HG02973 (cell line): ENCODE measurements around the gene ATRIP.

Source experiments
- ATAC-seq: cut with Tn5 transposase; IDR thresholded peaks from one replicate; pipeline ENCODE4 v1.9.1; 2021; ENCODE audit warnings: moderate library complexity; ENCODE audit not compliant: unreplicated experiment

ATRIP gene

DNA sequence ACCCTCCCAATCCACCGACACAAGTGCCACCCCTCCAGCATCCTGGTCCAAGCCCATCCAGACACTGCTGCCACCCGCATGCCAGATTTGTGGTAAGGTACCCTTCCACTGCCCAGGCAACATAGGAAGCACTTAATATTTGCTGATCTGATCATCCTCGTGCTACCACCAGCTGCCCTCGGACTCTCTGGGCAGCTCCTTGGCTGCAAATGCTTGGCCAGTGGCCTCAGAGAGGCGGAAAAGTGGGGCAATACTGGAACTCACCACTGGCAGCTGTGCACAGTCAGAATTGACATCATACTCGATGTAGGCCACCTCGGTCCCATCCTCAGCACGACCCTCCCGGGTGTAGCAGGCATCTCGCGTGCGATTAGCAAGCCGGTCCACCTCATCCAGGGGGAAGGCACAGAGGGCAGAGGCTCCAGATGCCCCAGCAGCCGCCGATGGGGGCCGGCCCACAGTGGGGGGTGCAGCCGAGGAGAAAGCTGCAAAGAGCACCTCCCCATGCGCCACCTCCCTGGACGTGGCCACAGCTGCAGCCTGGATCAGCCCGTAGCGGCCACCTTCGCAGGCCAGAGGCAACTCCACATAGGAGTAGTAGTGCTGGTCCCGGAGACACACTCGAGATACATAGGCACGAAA lies 23.2 kb upstream of the ATRIP start:
- ATAC-seq, result no peak

GRCh38 chr3:48423883-48424695 lies 22.4 kb upstream of the ATRIP start:
- no peak for ATAC-seq

DNA sequence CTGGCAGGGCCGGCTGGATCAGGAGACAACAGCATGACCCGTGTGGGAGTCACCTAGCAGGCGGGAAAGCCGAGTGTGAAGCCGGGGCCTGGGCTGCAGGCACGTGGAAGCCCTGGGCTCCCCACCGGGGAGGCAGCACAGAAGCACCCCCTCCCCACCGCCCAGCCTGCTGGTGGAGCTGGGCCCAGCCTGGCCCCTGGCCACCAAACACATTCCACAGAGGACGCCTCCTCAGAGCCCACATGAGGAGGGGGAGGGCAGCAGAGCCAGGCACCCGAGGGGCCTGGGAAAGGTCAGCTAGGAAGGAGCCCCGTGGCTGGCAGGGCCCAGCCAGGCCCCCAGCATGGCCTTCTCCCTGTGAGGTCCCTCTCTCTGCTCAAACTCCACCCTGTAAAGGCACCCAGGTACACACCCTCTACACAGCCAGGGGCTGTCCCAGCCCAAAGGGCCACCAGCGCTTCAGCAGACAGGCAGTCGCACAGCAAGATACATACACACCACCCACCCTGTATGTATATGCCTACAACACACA lies 21.2 kb upstream of the ATRIP start:
- ATAC-seq, result no peak

GRCh38 chr3:48426401-48426909 lies 20.1 kb upstream of the ATRIP start:
- ATAC-seq, result no peak

- ATAC-seq, result no peak
These were observed 19.4 kb upstream of the ATRIP start for GRCh38 chr3:48426944-48427629.

DNA sequence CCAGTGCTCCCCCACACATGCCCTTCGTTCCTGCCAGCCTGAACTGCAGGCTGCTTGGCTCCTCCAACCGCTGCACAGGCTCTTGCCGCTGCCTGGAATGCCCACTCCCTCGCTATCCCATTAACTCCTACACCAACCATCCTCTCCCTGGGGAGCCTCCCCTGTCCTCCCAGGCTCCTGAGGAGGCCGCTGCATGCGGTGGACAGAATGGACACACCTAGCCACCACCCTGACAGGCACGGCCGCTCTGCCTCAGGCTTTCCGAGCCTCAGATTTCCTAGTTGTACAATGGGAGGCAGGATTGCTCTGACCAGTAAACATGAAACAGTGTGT lies 18.9 kb upstream of the ATRIP start:
- no peak for ATAC-seq

GRCh38 chr3:48428088-48428571 lies 18.4 kb upstream of the ATRIP start:
- ATAC-seq, result no peak

GRCh38 chr3:48428572-48429316 lies 17.8 kb upstream of the ATRIP start:
- no peak for ATAC-seq

DNA sequence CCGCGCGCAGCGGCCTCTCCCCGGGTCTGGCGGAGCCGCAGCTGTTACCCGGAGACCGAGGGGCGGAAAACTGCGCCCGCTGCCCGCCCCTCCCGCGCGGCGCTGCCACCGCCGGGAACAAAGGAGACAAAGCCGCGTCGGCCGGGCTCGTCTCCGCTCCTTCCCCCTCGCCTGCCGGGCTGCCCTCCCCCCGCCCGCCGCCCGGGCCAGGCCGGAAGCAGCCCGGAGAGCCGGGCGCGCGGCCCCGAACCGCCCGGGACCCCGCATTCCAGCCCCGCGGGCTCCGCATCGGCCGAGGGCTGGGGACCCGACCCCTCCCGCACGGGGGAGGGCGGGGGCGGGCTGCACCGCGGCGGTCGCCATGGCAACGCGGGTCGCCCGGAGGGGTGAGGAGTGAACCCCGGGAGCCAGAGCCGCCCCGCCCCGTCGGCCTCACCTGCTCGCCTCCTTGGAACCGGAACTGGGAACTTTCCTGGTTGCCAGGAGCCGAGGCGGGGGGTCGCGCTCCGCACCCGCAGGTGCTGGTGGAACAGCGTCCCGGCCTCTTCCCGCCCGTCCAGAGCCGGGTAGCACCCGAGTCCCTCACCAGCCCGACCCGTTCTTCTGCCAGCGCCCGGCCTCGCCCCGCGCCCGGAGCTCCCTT lies 17.1 kb upstream of the ATRIP start:
- ATAC-seq, result no peak

GRCh38 chr3:48429960-48430707 lies 16.4 kb upstream of the ATRIP start, which contains the start of gene PLXNB1:
Gene PLXNB1 (minus strand): TSS chr3:48430086. CDS start chr3:48424611, 5,475 bp downstream.
- no peak for ATAC-seq

- ATAC-seq, result no peak
These were observed 15.8 kb upstream of the ATRIP start for GRCh38 chr3:48430708-48431101.

DNA sequence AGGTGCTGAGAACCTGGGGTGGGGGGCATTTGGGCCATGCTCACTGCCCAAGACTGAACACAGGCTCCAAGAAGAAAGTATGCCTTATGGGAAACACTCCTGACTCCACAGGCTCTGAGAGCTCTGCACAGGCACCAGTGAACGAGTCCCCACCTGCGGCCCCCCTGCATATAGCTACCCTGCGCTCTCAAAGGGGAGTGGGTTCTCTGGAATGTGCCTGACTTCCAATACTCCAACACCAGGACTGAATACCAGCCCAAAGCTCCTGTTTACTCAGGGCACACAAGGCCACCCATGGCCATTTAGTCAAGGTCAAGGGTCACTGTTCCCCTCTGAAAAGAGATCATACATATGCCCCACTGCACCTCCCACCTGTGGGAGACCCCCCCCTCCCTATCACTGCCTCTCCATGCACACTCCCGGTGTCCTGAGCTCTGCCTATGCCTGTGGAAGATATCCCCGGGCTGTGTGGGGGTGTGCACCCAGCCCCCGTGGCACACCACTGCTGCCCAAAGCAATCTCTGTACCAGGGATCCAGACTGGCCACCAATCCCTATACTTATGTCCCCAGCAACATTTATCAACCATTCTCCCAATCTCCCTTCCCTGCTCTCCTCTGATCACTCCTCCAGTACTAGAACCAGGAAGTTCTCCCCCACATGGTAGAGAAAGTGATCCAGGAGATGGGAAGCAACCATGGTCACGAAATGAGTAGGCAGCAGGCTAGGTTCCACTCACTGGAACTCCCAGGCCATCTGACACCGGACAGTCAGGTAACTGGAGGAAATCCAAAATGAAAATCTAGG lies 15.1 kb upstream of the ATRIP start:
- no peak for ATAC-seq

DNA sequence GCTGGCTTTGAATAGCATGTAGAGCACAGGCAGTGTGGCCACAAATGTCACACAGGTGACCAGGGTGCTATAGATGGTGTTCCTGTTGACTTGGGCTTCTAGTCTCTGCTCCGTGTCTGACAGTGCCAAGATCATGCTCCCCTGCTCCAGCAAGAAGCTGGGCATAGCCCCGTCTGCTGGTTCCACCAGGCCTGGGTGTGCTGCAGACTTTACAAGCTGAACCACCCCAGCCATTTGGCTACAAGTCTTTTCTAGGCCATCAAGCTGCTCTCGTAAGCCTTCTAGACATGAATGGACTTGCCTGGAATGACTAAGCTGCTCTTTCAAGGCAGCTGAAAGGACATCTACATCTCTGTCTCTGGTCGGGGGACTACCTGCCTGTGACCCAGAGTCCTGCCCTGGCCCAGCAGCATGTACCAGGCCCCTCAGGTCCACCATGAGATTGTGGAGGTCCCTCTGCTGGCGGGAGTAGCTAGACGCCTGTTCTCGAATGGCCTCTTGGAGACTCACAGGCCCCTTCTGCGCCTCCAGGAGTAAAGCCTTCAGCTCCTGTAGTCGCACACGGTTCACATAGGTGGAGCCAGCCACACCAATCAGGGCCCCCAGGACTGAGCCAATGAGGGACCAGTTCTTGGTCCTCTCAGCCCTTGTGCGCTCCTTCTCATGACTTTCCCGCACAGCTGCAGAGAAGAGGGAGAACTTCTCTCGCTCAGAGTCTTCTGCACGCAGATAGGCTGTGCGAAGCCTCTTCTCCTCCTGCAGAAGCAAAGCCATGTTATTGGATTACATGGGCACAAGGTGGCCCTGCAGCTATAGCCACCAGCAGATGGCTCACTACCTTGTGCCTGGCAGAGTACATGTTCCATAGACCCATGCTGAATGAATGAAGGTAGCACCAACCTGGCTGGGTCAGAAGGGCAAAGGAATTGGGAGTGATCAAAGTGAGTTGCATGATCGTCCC lies 13.8 kb upstream of the ATRIP start:
- no peak for ATAC-seq

GRCh38 chr3:48433472-48434118 lies 12.9 kb upstream of the ATRIP start:
- no peak for ATAC-seq

DNA sequence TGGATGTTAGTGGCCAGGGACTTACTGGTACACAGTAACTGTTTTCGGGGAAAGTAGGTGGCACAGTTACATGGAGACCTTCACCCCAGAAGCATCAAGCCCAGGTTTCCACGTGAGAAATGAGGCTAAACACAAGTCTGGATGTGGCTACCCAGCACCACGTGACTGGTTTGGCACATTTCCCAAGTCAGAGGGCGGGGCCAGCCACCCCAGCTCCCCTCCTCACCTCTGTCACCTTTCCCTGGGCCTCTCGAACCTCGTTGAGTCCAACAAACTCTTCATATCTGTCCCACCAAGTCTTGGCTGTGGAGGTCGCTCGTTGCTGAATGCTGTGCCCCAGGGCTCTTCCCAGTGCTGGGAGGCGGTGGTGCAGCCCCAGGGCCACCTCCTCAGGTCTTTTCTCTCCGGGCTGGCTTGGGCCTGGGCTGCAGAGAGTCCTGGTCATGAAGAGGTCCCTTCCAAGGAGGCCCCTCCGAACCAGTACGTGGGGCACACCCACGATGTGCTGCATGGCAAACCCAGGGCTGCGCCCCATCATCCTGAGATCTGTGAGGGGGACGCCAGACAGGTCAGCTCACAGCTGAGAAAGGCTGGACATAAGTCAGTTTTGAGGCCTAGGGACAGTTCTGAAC lies 11.8 kb upstream of the ATRIP start:
- ATAC-seq, result no peak

DNA sequence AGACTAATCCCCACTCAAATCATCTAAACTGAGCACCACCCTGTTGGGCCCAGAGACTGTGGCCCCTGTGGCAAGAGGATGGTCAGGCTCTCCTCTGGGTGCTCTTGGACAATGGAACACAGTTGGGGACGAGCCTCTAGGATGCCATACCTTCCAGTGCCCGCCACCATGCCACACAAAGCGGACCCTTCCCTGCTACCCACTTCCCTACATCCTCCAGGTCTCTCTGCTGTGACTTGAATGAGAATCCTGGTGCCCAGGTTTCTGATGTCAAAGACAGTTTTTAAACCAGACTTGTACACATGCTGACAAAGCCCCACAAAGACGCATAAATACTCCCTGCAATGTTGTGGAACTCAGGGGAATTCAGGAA lies 11.3 kb upstream of the ATRIP start:
- no peak for ATAC-seq
